H1 (cell line): Measurements from ENCODE around the gene RAD50. TPM values are rescaled to one million over a fixed set of nuclear protein-coding genes. Genes with fewer than 3 reads are reported as not detected.
A peak's percentile ranks its signal among the peaks of the same experiment; 100 is the strongest.

ENCODE experiments used
- CTCF ChIA-PET: fragments of 300-600 bp; sonication (Branson Sonifier 250); formaldehyde crosslinking; loops from one replicate; lab custom pipeline; 2021; ENCODE audit not compliant: partially characterized antibody; lab: Charles Lee
- POLR2A ChIA-PET: fragments of 300-600 bp; sonication (Branson Sonifier 250); formaldehyde crosslinking; loops from one replicate; lab custom pipeline; 2021; ENCODE audit warnings: inconsistent platforms; ENCODE audit not compliant: partially characterized antibody; lab: Charles Lee
- DNase-seq, 2 experiments: peaks; one replicate each; pipeline versions ENCODE4 v3.0.0 to v3.0.0-alpha.2; 2010 to 2022; ENCODE audit warnings: low spot score in 2 of 2, low read depth in 1 of 2, mixed read lengths in 1 of 2
- FAIRE-seq: peaks from 2 replicates; lab custom pipeline; 2011; peaks lifted over from hg19 to GRCh38; lab: Jason Lieb, UNC
- H2AFZ ChIP-seq: 2 replicates; pipeline ENCODE4 v1.8.1; 2012; ENCODE audit warnings: low read length, inconsistent platforms
- H2AK5ac ChIP-seq: 2 replicates; pipeline ENCODE4 v1.6.1; 2013; ENCODE audit warnings: low read depth, low read length
- H2BK120ac ChIP-seq: replicated peaks from 2 replicates; pipeline ENCODE3; 2013; ENCODE audit warnings: low read depth, low read length, inconsistent platforms
- H2BK12ac ChIP-seq: 2 replicates; pipeline ENCODE4 v1.6.1; 2013; ENCODE audit warnings: low read depth, low read length
- H2BK15ac ChIP-seq: 2 replicates; pipeline ENCODE4 v1.6.1; 2013; ENCODE audit warnings: low read length
- H2BK20ac ChIP-seq: 2 replicates; pipeline ENCODE4 v1.6.1; 2013; ENCODE audit warnings: low read length
- H2BK5ac ChIP-seq: 2 replicates; pipeline ENCODE4 v1.6.1; 2013; ENCODE audit warnings: low read depth, low read length
- H3K14ac ChIP-seq: 2 replicates; pipeline ENCODE4 v1.6.1; 2013; ENCODE audit warnings: inconsistent platforms; ENCODE audit not compliant: insufficient read length
- H3K18ac ChIP-seq: 2 replicates; pipeline ENCODE4 v1.6.1; 2013; ENCODE audit warnings: low read length; ENCODE audit errors: extremely low read depth
- H3K23ac ChIP-seq: 2 replicates; pipeline ENCODE4 v1.6.1; 2013; ENCODE audit warnings: inconsistent platforms; ENCODE audit not compliant: insufficient read length
- H3K23me2 ChIP-seq: 2 replicates; pipeline ENCODE4 v1.6.1; 2013; ENCODE audit warnings: low read depth, low read length
- H3K27ac ChIP-seq: 2 replicates; pipeline ENCODE4 v1.6.1; 2011; ENCODE audit warnings: low read depth, low read length, inconsistent platforms
- H3K27me3 ChIP-seq, 4 experiments: replicated peaks in 1 of 4; 1 replicate in 1 of 4; 2 replicates in 3 of 4; pipeline versions ENCODE4 v1.6.1 to v1.8.1; 2011 to 2013; ENCODE audit warnings: low read length in 3 of 4, mild to moderate bottlenecking in 3 of 4, inconsistent platforms in 2 of 4, mixed read lengths in 2 of 4, moderate library complexity in 1 of 4; ENCODE audit not compliant: control insufficient read depth in 3 of 4, insufficient read depth in 3 of 4; ENCODE audit errors: extremely low read depth in 1 of 4
- H3K36me3 ChIP-seq, 4 experiments: 2 replicates each; pipeline versions ENCODE4 v1.6.1 to v1.8.1; 2011 to 2013; ENCODE audit warnings: mild to moderate bottlenecking in 4 of 4, low read length in 3 of 4, moderate library complexity in 2 of 4, control low read depth in 1 of 4, inconsistent platforms in 1 of 4; ENCODE audit not compliant: insufficient read depth in 4 of 4, control insufficient read depth in 2 of 4
- H3K4ac ChIP-seq: replicated peaks from 2 replicates; pipeline ENCODE3; 2013; ENCODE audit warnings: low read length, low read depth, mixed read lengths, inconsistent platforms; ENCODE audit not compliant: insufficient read length
- H3K4me1 ChIP-seq, 4 experiments: replicated peaks in 1 of 4; 1 replicate in 1 of 4; 2 replicates in 3 of 4; pipeline versions ENCODE4 v1.6.1 to v1.8.1; 2011 to 2013; ENCODE audit warnings: low read length in 3 of 4, inconsistent platforms in 2 of 4, mixed read lengths in 1 of 4; ENCODE audit not compliant: insufficient read depth in 4 of 4, control insufficient read depth in 3 of 4
- H3K4me2 ChIP-seq, 2 experiments: 2 replicates each; pipeline versions ENCODE4 v1.6.1 to v1.8.1; 2011 to 2013; ENCODE audit warnings: low read depth in 2 of 2, low read length in 2 of 2, control low read depth in 1 of 2, inconsistent platforms in 1 of 2, mild to moderate bottlenecking in 1 of 2; ENCODE audit not compliant: insufficient read depth in 1 of 2
- H3K4me3 ChIP-seq, 4 experiments: fragments of 200-600, 300-600 bp in 1 of 4; sonication (generic), shearing (Covaris generic), sonication (Bioruptor Twin) in 1 of 4; 2 replicates each; pipeline versions ENCODE4 v1.5.1 to v1.8.1; 2011 to 2016; ENCODE audit warnings: low read length in 4 of 4, low read depth in 3 of 4, control low read depth in 2 of 4, inconsistent platforms in 2 of 4, mild to moderate bottlenecking in 2 of 4, mixed read lengths in 1 of 4, moderate library complexity in 1 of 4; ENCODE audit not compliant: insufficient read depth in 2 of 4; ENCODE audit errors: extremely low read depth in 1 of 4
- H3K56ac ChIP-seq: replicated peaks from 2 replicates; pipeline ENCODE3; 2013; ENCODE audit warnings: low read depth, mild to moderate bottlenecking, mixed read lengths, low read length, inconsistent platforms; ENCODE audit not compliant: insufficient read length
- H3K79me1 ChIP-seq: 2 replicates; pipeline ENCODE4 v1.6.1; 2013; ENCODE audit warnings: low read depth, low read length, control low read depth
- H3K79me2 ChIP-seq, 2 experiments: 2 replicates each; pipeline versions ENCODE4 v1.6.1 to v1.8.1; 2012 to 2013; ENCODE audit warnings: low read length in 2 of 2, mild to moderate bottlenecking in 2 of 2, inconsistent platforms in 1 of 2; ENCODE audit not compliant: insufficient read depth in 2 of 2, control insufficient read depth in 1 of 2
- H3K9ac ChIP-seq, 4 experiments: replicated peaks in 1 of 4; 1 replicate in 1 of 4; 2 replicates in 3 of 4; pipeline versions ENCODE4 v1.6.1 to v1.8.1; 2011 to 2013; ENCODE audit warnings: low read depth in 3 of 4, low read length in 3 of 4, control low read depth in 2 of 4, mild to moderate bottlenecking in 2 of 4, moderate library complexity in 2 of 4, inconsistent platforms in 1 of 4; ENCODE audit errors: extremely low read depth in 1 of 4
- H3K9me3 ChIP-seq, 2 experiments: 2 replicates each; pipeline versions ENCODE4 v1.6.1 to v1.8.1; 2012 to 2013; ENCODE audit warnings: mild to moderate bottlenecking in 2 of 2, moderate library complexity in 2 of 2, control low read depth in 1 of 2, inconsistent platforms in 1 of 2, low read depth in 1 of 2, low read length in 1 of 2, mixed read lengths in 1 of 2; ENCODE audit not compliant: insufficient read depth in 2 of 2
- H4K20me1 ChIP-seq, 2 experiments: replicated peaks in 1 of 2; 2 replicates each; pipeline versions ENCODE3 to v1.8.1; 2011 to 2013; ENCODE audit warnings: inconsistent platforms in 2 of 2, low read length in 2 of 2, mild to moderate bottlenecking in 1 of 2; ENCODE audit not compliant: insufficient read depth in 2 of 2, control insufficient read depth in 1 of 2
- H4K5ac ChIP-seq: 2 replicates; pipeline ENCODE4 v1.6.1; 2013; ENCODE audit warnings: low read length, low read depth, mixed read lengths, inconsistent platforms; ENCODE audit not compliant: insufficient read length
- H4K8ac ChIP-seq: 2 replicates; pipeline ENCODE4 v1.8.0; 2013; ENCODE audit warnings: mild to moderate bottlenecking, moderate library complexity, low read length, inconsistent platforms; ENCODE audit not compliant: insufficient read depth; ENCODE audit errors: extremely low read depth
- H4K91ac ChIP-seq: replicated peaks from 2 replicates; pipeline ENCODE3; 2013; ENCODE audit warnings: low read length, mixed read lengths, inconsistent platforms; ENCODE audit not compliant: insufficient read length
- FOSL1 ChIP-seq: IDR thresholded peaks from 2 replicates; pipeline ENCODE4 v1.6.1; 2011; ENCODE audit warnings: mild to moderate bottlenecking, low read depth, low read length, moderate library complexity; ENCODE audit not compliant: insufficient read depth
- JUN ChIP-seq: IDR thresholded peaks from 2 replicates; pipeline ENCODE4 v1.6.1; 2011; ENCODE audit warnings: low read depth, mild to moderate bottlenecking, improper control_type of control experiment, low read length
- RAD21 ChIP-seq, 2 experiments: IDR thresholded peaks in 1 of 2; conservative IDR thresholded peaks in 1 of 2; 2 replicates each; pipeline ENCODE4 v1.6.1; 2011; ENCODE audit warnings: low read depth in 2 of 2, low read length in 2 of 2, improper control_type of control experiment in 1 of 2, inconsistent platforms in 1 of 2, mild to moderate bottlenecking in 1 of 2, moderate library complexity in 1 of 2
- SP4 ChIP-seq: IDR thresholded peaks from 2 replicates; pipeline ENCODE4 v1.6.1; 2012; ENCODE audit warnings: low read length, inconsistent platforms
- WGBS, 2 experiments: shearing (Covaris generic) in 1 of 2; methylation state at CpG; one replicate each; pipeline versions ENCODE4 v1.1.6 to v1.1.7; 2013 to 2015; ENCODE audit warnings: low lambda C conversion rate in 2 of 2, mixed read lengths in 2 of 2, inconsistent platforms in 1 of 2, low coverage in 1 of 2, missing lambda C conversion rate in 1 of 2; ENCODE audit not compliant: insufficient replicate concordance in 2 of 2, insufficient coverage in 1 of 2, insufficient read length in 1 of 2; ENCODE audit errors: extremely low coverage in 1 of 2, missing lambda C conversion rate in 1 of 2; 5-methylcytosine and 5-hydroxymethylcytosine counted together
- polyA plus RNA-seq, 7 experiments: library from polyadenylated mRNA; depleted of rRNA in 3 of 7; stranded (reverse) in 5 of 7; unstranded in 2 of 7; fragments of >200 nt in 5 of 7; fragments of 200-250 nt in 2 of 7; gene quantifications; 1 replicate in 5 of 7; 2 replicates in 1 of 7; 4 replicates in 1 of 7; pipeline versions ENCODE4 v1.2.1 to v1.2.3, GENCODE V29; 2011 to 2013; ENCODE audit warnings: missing spikeins in 2 of 7, mixed read lengths in 2 of 7
- total RNA-seq: library from RNA; stranded (reverse); fragmentation: NEBNext Ultra II Directional; extraction: Animal tissue kit (Norgen Biotek cat#: 25700); gene quantifications from 2 replicates; pipeline ENCODE4 v1.2.1, GENCODE V29; 2021

RAD50 gene
- total and polyA plus RNA-seq, 2 of the 8 experiments (the other 6 are each of a cell fraction or from before 2014, with no cell fraction given), result 10.1 to 39.4 TPM

DNA sequence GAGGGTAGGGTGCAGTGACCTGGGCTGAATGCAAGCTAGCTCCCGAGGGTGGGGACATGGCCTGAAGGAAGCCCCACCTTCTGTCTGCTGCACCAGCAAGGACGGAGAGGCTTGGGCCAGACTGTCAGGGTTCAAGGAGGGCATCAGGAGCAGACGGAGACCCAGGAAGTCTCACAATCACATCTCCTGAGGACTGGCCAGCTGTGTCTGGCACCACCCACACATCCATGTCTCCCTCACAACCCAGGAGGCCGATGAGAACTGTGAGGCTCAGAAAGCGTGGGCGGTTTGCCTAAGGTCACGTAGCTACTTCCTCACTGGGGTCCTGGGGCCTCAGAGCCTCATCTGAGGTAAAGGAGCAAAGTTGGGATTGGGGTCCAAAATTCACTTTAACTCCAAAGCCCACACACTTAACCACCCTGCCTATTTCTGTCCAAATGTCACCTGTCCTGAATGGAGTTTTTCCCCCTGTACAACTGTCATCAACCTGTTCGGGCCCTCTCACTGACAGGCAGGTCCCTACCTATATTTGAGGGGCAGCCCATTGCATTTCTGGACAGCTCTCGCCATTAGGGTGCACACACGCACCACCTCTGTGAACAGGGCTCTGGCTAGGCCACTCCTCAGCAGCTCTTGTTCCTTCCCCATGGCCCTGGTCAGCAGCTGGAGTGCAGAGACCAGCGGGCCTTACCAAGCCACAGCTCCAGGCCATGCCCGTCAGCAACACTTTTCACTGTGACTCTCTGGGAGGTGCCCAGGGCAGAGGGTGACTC lies 104.6 kb downstream of the RAD50 start:
- Histone ChIP-seq H3K9me3 (no peaks in the 10 kb centered on the region), H3K56ac (no peak overlapping the region), H3K27me3 (peaks cover 7 to 15% (median 14%) of the 10 kb centered on the region in 4 experiments), H4K8ac (no peak overlapping the region), H3K23me2 (no peaks in the 10 kb centered on the region; the same call in 1 of the 2 replicates), H2BK12ac (no peak overlapping the region), H3K4me3 (no peak overlapping the region), H2AFZ (no peak overlapping the region), H2BK15ac (no peak overlapping the region), H3K4me2 (no peak overlapping the region), H4K20me1 (no peaks in the 10 kb centered on the region), H3K4me1 (peaks cover 0 to 3% (median 1%) of the 10 kb centered on the region in 4 experiments; a peak in 4 of 7 replicates), H3K4ac (no peak overlapping the region), H2BK20ac (no peak overlapping the region), H3K36me3 (no peaks in the 10 kb centered on the region), H3K79me2 (no peaks in the 10 kb centered on the region), H3K79me1 (no peaks in the 10 kb centered on the region), H3K18ac (no peak overlapping the region), H4K91ac (no peak overlapping the region), H3K14ac (no peak overlapping the region), H2BK120ac (no peak overlapping the region), H2AK5ac (no peak overlapping the region), H3K9ac (no peak overlapping the region), H2BK5ac (no peak overlapping the region), H3K23ac (no peak overlapping the region), H3K27ac (no peak overlapping the region), H4K5ac (no peak overlapping the region)
- DNase-seq, result no peak
- WGBS, 2 experiments, result 90% methylated on average over 12 of the region's 12 CpGs; no CpG with 5 or more reads in 1 of the 2 experiments
- FAIRE-seq, result no peak
- TF ChIP-seq SP4 (no peak), JUN (no peak), RAD21 (IDR thresholded peaks at IDR 0.05 in 1 of 2, conservative IDR thresholded peaks at IDR 0.05 in 1 of 2; ENCODE audit: low read depth in 2 of 2, low read length in 2 of 2) (peak; percentile 2 to 19; a peak in 1 of 4 replicates), FOSL1 (no peak)
- POLR2A ChIA-PET, result interaction anchor here (1.1 kb wide), 1 partner anchor 13 kb away, joined by 3 read pairs; no protein-coding TSS in a partner anchor
- CTCF ChIA-PET, result interaction anchor here (0.7 to 2.3 kb wide), 6 partner anchors 9 to 159 kb away, joined by 3 to 8 read pairs (median 4); no protein-coding TSS in a partner anchor
